COLO668 (cell line): ENCODE data around the gene TANGO2.
A peak's percentile ranks its signal among the peaks of the same experiment; 100 is the strongest.

ENCODE experiments used
- DNase-seq: peaks from one replicate; lab custom pipeline; 2025; ENCODE audit not compliant: unreplicated experiment; lab: John Stamatoyannopoulos, UW

Gene TANGO2

DNA sequence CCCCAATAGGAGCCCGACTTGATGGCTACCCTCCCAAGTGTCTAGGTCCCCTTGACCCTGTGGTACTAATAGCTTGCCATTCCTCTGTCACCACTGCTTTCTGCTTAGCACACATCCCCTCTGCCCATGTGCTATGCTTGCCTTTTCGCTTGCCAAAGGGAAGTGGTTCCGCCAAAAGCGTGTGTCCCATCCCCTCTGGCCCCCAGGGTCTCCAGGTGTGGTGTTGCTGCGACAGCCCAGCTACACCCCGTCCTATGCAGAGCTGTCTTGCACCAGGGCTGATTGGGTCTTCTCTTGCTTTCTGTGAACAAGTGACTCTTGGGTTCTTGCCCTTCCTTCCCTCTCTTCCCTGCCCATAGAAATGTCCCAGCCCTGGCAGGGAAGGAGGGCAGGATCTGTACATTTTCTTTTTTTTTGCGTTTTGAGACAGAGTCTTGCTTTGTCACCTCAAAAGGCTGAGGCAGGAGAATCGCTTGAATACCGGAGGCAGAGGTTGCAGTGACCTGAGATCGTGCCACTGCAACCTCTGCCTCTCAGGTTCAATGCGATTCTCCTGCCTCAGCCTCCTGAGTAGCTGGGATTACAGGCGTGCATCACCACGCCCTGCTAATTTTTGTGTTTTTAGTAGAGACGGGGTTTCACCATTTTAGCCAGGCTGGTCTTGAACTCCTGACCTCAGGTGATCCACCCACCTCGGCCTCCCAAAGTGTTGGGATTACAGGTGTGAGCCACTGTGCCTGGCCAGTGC, 3.9 kb downstream of the TANGO2 start:
- no peak for DNase-seq

DNA sequence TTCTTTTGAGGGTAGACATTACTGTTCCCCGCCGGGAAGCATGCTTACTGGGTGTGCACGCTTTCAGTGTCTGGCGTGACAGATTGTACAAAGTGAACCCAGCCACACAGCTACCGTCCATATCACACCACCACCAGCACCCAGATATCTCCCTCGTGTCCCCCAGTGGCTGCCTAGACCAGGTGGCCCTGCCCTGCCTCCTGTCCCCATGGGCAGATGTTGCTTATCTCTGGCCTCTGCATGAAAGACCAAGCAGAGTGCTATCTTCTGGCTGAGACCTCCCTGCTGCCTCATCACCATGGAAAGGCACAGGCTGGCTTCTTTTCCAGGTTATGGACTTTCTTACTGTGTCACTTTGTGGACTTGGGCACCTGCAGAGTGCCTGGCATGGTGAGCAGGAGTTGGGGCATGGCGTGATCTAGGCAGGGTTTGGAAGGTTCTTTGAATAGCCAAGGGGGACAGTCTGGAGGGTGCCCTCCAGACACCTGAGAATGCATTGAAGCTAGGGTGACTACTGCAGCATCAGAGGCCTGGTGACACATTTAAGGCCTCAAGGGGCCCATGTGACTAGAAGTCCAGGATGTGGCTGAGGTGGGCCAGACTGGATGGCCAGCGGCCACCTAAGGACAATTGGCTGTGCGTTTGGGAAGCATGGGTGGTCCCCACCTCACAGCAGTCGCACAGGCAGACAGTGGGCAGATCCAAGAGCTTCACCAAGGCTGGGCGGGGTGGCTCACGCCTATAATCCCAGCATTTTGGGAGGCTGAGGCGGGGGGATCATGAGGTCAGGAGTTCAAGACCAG, 4.7 kb downstream of the TANGO2 start:
- no peak for DNase-seq

DNA sequence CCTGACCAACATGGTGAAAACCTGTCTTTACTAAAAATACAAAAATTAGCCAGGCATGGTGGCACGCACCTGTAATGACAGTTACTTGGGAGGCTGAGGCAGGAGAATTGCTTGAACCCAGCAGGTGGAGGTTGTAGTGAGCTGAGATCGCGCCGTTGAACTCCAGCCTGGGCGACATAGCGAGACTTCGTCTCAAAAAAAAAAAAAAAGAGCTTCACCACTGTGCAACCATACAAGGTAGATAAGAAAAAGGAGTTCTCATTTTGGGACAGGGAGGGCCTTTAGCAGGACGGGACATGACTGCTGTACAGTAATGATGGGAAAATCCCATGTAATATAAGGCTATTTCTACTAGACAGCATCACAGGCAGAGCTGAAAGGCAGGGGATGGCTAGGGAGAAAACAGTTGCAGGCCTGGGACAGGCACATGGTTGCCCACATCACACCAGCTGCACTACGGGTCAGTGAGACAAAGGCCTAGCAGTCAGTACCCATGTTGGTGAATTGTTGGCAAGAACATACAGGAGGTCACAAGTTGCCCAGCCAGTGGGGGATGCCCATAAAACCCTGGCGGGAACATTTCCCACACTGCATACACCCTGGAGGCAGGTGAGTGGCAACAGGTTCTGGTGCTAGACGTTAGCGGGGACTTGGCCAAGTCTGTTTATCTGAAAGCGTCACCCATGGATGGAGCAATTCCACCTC, 5.4 kb downstream of the TANGO2 start:
- no peak for DNase-seq

DNA sequence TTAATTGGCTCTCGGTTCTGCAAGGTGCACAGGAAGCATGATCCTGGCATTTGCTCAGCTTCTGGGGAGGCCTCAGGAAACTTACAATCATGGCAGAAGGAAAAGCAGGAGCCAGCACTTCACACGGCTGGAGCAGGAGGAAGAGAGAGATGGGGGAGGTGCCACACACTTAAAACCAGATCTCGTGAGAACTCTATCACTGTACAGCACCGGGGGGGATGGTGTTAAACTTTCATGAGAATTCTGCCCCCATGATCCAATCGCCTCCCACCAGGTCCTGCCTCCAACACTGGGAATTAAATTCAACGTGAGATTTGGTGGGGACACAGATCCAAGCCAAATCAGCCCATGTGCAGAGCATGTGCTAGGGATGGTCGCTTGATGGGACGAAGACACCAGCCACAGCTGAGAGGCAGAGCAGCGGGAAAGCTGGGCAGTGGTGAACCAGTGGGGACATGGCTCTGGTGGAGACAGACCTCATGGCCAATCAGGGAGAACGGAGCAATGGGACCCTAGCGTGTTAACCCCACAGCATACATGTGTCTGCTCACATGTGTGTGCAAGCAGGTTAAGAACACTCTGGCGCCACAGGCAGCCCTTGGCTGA, 6.2 kb downstream of the TANGO2 start:
- no peak for DNase-seq

DNA sequence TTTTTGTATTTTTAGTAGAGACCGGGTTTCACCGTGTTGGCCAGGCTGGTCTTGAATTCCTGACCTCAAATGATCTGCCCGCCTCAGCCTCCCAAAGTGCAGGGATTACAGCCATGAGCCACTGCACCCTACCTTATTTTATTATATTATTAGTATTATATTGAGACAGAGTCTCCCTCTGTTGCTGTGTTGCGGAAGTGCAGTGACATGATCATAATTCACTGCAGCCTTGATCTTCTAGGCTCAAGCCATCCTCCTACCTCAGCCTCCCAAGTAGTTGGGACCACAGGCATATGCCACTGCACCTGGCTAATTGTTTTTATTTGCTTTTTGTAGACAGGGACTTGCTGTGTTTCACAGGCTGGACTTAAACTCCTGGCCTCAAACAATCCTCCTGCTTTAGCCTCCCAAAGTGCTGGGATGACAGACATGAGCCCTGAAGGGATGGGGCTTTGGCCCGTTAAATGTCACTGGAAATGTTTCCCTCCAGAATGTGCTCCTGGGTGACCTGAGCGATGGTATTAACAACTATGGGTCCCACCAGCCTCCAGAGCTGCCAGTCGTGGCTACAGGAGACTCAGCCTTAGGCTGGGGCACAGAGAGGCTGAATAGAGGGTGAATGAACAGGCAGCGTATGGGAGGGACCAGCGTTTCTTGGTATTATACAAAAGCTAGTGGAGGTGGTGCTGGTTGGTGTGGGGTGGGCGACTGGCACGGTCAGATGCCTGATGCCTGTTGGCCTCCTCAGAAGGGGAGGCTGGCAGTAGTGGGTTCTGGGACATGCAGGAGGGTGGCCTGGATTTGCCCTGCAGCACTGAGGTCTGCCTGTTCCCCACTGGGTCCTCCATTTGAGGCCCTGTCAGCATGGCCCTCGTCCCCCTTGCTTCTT, 7.3 kb downstream of the TANGO2 start:
- peak; percentile 19 for DNase-seq

DNA sequence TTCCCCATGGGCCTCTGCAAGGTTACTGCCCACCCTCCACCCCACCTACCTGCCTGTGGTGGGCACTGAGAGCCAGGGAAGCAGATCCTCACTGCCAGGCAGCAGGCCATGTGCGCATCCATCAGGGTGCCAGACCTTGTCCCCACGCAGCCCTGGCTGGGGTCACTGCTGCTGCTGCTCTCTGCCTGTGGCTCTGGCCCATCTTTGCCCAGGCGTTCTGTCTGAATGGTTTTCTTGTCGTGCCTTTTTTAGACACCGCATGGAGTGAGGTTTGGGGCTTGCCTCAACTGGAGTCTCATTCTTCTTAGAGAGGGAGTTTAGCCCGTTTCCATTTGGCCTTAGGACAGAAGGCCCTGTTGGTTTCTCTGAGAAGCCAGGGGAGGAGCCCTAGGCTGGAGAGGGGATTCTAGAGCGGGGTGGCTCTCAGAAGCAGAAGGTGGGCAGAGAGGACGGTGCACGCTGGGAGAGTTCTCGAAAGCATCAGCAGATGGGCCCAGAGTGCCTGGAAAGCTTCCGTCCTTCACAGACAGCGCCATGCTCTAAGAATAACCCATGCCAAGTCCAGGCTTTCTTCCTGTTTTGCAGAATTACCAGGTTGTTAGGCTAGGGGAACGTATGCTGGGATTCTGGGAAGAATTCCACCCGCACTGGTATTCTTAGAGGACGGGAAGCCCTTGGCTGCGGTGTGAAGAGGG, 8.1 kb downstream of the TANGO2 start:
- no peak for DNase-seq

DNA sequence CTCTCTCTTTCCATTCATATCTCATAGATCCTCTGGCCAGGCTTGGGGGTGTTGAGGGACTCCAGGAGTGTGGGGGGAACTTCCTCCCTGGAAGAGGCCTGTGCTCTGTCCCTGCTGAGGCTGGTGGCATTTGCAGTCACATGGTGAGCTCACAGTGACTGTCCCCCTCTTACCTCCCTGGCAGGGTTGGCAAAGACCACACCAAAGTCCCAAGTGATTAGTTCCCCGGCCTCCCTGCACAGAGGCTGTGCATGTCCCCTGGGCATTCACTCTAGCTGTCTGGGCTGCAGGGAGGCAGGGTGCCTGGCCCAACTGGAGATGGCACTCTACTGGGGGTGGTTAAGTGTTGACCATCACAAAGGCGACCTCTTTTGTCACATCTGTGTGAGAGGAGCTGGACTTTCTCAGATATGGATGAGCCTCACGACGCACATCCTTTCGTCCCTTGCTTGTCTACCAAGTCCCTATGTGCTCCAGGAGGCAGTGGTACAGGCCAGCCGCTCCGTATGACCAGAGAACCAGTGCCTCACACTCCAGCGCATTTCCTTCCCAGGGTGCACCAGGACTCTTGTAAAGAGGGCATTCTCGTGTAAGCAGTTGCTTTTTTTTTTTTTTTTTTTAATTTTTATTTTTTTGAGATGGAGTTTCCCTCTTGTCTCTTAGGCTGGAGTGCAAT, 8.8 kb downstream of the TANGO2 start:
- no peak for DNase-seq

DNA sequence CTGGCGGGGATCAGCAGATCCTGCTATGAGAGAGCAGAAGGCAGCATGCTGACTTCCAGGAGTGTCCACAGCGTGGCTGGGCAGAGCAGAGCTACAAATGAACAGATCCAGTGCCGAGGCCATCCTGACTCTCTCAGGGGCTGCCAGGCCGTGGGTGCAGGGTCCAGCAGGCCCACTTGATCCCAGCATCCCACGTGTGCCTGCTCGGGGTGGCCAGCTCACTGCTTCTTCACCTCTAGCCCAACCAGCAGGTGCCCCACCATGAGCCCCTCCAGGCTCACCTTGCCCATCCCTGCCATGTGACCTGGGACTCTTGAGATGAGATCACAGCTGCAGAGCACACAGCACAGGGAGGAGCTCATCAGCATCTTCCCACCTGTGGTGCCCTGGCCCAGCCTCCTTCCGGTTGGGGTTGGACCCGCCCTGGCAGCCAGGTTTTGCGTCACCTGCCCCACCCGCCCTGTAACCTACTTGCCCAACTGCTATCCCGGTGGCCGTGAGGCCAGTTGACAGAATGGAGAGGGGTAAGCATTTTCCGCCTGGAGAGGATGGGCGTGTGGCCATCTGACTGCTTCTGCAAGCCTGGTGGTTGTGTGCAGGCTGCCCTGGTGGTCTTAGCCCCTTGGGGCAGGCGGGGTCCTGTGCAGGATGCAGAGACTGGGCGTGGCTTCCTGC, 11.0 kb downstream of the TANGO2 start:
- DNase-seq = peak; percentile 54

DNA sequence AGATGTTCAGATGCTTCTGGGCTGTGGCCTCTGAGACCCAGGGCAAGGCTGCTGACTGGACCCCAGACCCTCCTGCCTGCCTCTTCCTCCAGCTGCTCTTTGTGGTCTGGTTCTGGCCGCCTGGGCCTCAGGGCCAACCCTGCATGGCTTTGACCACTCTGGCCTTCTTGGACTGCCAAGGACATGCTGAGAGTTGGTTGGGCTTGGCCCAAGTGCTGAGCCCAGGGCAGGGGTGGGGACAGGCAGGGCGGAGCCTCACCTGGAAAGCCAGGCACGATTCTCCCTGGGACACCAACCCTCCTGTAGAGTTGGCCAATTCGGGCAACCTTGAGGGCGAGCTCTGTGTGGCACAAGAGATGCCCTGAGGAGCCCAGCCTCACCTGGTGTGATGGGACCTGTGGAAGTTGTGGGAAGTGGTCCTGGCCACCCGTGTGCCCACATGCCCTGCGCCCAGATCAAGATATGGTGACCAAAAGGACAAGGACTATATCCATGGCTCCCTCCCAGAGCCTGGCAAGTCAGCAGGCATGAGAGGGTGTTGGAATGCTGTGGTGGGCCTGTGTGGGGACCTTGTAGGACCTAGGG, 11.6 kb downstream of the TANGO2 start:
- DNase-seq = no peak

DNA sequence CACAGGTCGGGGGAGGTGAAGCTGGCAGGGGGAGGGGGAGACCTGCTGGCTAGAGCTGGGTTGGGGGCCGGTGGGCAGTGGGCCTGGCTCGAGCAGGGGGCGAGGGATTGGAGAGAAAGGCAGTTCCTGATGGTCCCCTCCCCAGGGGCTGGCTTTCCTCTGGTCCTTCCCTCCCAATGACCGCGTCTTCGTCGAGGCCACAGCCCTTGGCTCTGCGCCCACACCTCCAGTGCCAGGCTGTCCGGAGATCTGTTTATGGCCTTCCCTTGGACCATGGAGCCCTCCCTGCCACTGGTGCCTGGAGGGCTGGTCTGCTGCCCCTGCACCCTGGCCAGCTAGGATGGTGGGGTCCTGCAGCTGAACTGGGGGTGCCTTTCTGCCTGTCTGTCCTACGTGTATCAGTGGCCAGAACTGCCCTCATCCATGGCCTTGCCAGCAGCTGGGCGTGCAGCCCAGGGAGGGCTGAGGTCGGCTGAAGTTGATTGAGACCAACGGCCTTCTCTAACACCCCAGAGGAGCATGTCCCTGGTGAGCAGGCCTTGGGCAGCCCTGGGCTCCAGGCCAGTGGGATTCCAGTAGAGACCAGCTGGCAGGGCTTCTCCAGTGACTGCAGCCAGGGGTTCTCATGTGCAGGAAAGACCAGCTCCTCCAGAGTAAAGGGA, 12.3 kb downstream of the TANGO2 start:
- no peak for DNase-seq

DNA sequence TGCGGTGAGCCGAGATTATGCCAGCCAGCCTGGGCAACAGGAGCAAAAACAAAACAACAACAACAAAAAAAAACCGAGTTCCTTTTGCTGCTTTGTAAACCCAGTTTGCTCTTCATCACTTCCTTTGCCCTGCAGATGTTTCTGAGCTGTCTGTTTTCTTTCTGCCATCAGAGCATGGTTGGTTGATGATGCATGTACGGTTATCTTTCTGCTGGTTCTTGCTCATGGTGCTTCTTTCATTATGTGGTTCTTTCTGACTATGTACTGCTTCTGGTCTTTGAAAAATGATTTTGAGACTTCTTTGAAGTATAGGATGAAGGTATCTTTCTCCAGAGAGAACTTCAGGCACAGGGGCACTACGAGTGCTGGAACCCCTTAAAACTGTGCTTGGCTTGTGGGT, 13.2 kb downstream of the TANGO2 start:
- DNase-seq = no peak

DNA sequence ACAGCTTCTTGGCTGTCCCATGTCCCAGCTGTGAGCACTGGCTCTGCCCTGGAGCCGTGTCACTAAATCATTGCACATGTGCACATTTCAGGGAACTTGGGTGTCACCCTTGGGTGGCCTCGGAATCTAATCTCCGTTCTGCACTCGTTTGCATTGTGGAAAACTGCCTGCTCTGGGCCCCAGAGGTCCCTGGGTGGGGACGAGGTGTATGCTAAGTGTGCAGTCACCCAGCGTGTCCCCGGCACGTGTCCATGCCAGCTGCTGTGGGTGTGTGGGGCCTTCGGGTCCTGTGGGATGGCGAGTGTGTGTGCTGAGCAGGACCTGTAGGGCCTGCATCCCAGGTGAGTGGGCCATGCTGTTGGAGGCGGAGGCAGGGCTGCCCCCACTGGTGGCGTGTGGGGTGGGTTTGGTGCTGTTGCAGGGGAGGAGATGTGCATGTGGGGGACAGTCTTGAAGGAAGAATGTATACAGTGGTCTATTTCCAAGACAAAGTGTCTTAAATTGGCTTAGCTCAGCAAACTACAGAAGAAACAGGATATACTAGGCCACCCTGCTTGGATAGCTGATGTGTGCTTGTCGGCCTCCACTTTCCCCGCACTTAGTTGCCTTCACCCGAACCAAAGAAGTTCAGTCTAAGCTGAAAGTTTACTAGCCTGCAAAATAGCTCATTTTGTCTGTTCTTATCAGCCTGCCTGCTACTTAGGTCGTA, 14.6 kb downstream of the TANGO2 start:
- no peak for DNase-seq

DNA sequence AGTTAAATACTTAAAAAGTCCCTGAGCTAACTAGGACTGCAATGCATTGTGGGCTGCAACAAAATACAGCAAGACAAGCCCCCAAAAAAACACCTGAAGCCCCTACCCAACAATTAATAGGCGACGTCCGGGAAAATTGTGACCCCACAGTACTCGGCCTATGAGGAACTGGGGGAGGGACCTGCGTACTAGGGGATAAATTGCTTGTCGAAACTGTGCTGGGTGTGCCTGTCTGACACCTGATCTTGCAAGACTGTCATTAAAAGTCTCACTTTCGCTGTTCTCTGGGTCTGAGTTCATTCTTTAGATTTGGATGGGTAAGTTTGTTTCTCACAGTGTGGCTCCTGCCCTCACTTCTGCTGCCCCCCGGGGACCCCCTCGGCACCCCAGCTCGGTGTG, 15.2 kb downstream of the TANGO2 start:
- no peak for DNase-seq

DNA sequence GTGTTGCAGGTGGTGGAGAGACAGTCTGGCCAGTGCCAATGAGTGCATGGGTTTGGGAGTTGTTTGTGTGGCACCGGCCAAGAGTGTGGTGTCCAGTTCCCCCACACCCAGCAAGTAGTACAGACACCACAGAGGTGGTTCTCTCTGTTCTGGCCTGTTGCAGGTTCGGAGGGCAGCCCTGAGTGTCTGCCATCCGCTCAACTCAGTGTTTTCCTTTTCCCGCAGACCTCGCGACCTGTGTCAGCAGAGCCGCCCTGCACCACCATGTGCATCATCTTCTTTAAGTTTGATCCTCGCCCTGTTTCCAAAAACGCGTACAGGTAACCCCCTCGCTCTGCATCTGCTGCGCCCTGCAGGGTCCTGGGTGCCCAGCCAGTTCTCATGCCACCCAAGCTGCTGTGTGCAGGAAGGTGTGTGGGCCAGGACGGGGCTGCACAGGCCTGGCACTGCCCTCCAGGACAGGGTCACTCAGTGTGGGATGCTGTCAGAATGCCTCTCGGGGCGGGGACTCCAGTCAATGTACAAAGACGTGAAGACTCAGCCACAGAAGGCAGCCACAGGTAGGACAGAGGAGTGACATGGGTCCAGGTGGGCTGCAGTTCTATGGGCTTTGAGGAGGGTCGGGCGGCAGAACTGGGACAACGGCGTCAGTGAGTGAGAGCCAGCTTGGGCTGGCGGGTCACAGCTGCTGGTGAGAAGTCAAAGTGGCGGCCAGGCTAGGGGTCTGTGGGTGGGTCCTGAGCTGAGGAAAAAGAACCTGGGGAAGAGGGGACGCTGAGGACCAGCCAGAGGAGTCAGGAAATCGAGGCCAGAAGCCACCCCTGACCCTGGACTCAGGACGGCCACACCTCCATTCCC, 15.9 kb downstream of the TANGO2 start:
- DNase-seq = no peak

DNA sequence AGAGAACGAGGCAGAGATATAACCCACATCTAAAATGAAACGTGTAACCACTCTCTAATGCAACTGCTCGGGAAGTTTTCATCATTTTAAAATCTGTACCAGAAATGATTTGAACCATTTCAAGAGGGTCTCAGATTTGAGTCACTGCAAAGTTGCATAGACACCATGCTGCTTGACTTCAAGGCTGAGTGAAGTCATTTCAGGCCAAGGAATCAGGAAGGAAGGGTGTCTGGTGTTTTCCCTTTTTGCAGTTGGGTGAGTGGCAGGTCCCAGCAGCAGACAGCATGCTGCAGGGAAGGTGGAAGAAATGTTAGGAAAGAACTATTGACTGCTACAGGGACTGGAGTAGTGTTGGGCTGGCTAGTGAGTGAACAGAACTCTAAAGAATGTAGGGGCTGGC, 16.5 kb downstream of the TANGO2 start:
- DNase-seq = no peak

DNA sequence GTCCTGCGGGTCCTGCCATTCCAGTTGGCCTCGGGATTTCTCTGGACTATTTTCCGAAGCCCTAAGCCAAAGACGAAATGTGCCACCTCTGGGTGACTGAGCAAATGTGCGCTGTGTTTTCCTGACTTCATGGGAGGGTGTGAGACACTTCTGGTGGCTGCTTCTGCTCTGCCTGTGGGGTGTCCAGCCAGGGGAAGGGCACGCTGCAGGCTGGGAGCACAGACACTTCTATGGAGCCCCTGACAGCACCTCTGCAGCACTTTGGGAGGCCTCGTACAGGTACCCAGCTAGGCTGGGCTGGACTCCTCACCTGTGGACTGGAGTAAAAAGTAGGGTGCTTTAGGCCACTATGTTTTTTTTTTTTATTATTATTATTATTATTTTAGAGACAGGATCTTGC, 17.7 kb downstream of the TANGO2 start:
- no peak for DNase-seq
